ENCODE results near the gene PFN3. TPM values are rescaled to one million over a fixed set of nuclear protein-coding genes. Genes with fewer than 3 reads are reported as not detected.

PFN3 gene
- total and polyA plus RNA-seq, 8 donors: not detected

- peak overlapping the region in 3 of 4 donors; percentile 46 to 79 (median 68) for H3K4me3 ChIP-seq
- H3K27ac ChIP-seq: no peak overlapping the region
- TF ChIP-seq CTCF (IDR thresholded peaks at IDR 0.05): peak in 5 of 7 experiments; percentile 22 to 68 (median 31)
- no peak for TF ChIP-seq POLR2A (IDR thresholded peaks at IDR 0.05)
- TF ChIP-seq EP300 (IDR thresholded peaks at IDR 0.05): no peak
- peak in 1 of 3 donors; percentile 67 for TF ChIP-seq POLR2AphosphoS5 (IDR thresholded peaks at IDR 0.05)
- peaks cover 6 to 77% (median 47%) of the 10 kb centered on the region in 3 donors for H3K27me3 ChIP-seq
- WGBS, 5 donors: 6 to 9% (median 8%) methylated on average over 32 to 49 of the region's 49 CpGs
- H3K9me3 ChIP-seq: no peaks in the 10 kb centered on the region
- peaks cover 31 to 52% (median 45%) of the 10 kb centered on the region in 4 donors for H3K4me1 ChIP-seq
- intact Hi-C loops (cut with DNase I; ENCODE audit: low total_unique reads): loop anchor here (5.0 kb wide), 1 partner anchor 55 kb away; no protein-coding TSS in a partner anchor
- H3K36me3 ChIP-seq: no peaks in the 10 kb centered on the region
- peak; percentile 82 to 91 for DNase-seq
Observed at GRCh38 chr5:177402271-177403043, 2.0 kb upstream of the PFN3 start.

- DNase-seq: no peak
- Histone ChIP-seq H3K27me3 (peaks cover 6 to 82% (median 38%) of the 10 kb centered on the region in 3 donors), H3K4me1 (peaks cover 18 to 23% (median 23%) of the 10 kb centered on the region in 4 donors), H3K36me3 (no peaks in the 10 kb centered on the region), H3K4me3 (no peak overlapping the region), H3K9me3 (no peaks in the 10 kb centered on the region), H3K27ac (no peak overlapping the region)
- WGBS, 5 donors: 74 to 87% (median 85%) methylated on average over 13 to 16 of the region's 16 CpGs
- no peak for TF ChIP-seq POLR2A (IDR thresholded peaks at IDR 0.05)
- TF ChIP-seq EP300 (IDR thresholded peaks at IDR 0.05): no peak
- TF ChIP-seq POLR2AphosphoS5 (IDR thresholded peaks at IDR 0.05): no peak
- TF ChIP-seq CTCF (IDR thresholded peaks at IDR 0.05): no peak
- intact Hi-C loops (cut with DNase I; ENCODE audit: low total_unique reads): no loop called here
Observed at GRCh38 chr5:177397875-177398390, 2.5 kb downstream of the PFN3 start.

DNA sequence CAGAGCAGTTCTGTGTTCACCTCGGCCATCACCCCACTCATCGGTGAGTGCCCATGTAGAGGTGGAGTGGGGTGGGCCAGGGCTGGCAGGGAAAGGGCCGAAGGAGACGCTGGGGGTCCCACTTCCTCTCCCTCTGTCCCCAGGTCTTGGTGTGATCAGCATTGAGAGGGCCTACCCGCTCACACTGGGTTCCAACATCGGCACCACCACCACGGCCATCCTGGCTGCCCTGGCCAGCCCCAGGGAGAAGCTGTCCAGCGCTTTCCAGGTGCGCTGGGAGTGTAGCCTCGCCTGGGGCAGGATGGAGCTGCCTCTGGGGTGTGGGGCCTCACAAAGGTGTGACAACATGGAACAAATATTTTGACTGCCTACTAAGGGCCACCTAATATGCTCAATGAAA, 3.7 kb downstream of the PFN3 start:
- Histone ChIP-seq H3K4me3 (no peak overlapping the region), H3K4me1 (peaks cover 9 to 13% (median 12%) of the 10 kb centered on the region in 4 donors), H3K9me3 (no peaks in the 10 kb centered on the region), H3K27me3 (peaks cover under 1 to 70% (median 26%) of the 10 kb centered on the region in 3 donors), H3K36me3 (no peaks in the 10 kb centered on the region), H3K27ac (no peak overlapping the region)
- WGBS, 5 donors: 84 to 100% (median 85%) methylated on average over 3 to 10 of the region's 10 CpGs
- DNase-seq: no peak
- TF ChIP-seq POLR2A (IDR thresholded peaks at IDR 0.05) (no peak), POLR2AphosphoS5 (IDR thresholded peaks at IDR 0.05) (no peak), CTCF (IDR thresholded peaks at IDR 0.05) (no peak), EP300 (IDR thresholded peaks at IDR 0.05) (no peak)
- intact Hi-C loops (cut with DNase I; ENCODE audit: low total_unique reads): no loop called here

DNA sequence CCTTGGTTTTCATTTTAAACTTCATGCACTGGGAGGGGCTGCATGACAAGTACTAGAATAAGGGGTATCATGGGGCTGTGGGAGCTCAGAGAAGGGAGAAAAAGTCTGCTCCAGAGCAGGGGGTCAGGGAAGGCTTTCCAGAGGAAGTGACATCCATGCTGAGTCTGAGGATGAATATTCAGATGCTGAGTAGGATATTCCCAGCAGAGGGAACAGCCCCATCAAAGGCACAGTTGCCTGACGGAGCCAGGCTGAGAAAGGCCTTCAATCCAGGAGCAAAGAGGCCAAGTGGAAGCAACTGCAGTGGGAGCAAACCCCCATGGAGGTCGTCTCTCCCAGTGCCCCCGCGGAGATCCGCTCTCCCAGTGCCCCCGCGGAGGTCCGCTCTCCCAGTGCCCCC, 4.4 kb downstream of the PFN3 start:
- intact Hi-C loops (cut with DNase I; ENCODE audit: low total_unique reads): no loop called here
- Histone ChIP-seq H3K4me3 (no peak overlapping the region), H3K27ac (no peak overlapping the region), H3K4me1 (peaks cover 9 to 13% (median 12%) of the 10 kb centered on the region in 4 donors), H3K9me3 (no peaks in the 10 kb centered on the region), H3K36me3 (no peaks in the 10 kb centered on the region), H3K27me3 (peaks cover 0 to 63% (median 19%) of the 10 kb centered on the region in 3 donors)
- TF ChIP-seq POLR2A (IDR thresholded peaks at IDR 0.05): no peak
- no peak for TF ChIP-seq POLR2AphosphoS5 (IDR thresholded peaks at IDR 0.05)
- TF ChIP-seq EP300 (IDR thresholded peaks at IDR 0.05): no peak
- no peak for DNase-seq
- 51 to 74% (median 65%) methylated on average over 3 to 8 of the region's 8 CpGs for WGBS, 5 donors

All from stomach (tissue), 9 donors.